ENCODE measurements around the gene ATG7. TPM values are rescaled to one million over a fixed set of nuclear protein-coding genes. Genes with fewer than 3 reads are reported as not detected.

ATG7 gene
- polyA plus RNA-seq, 1 donor (not counting 4 experiments of a cell fraction or from before 2014, with no cell fraction given): 27.9 TPM

- DNase-seq (ENCODE audit: low read depth, low spot score): no peak
- dilution Hi-C loops (cut with MboI; ENCODE audit: extremely low pct_ligation_motif_present, low sequenced_read_pairs): no loop called here
- no peak for TF ChIP-seq CTCF (optimal IDR thresholded peaks at IDR 0.05 in 1 of 3, IDR thresholded peaks at IDR 0.05 in 1 of 3, conservative IDR thresholded peaks at IDR 0.05 in 1 of 3; ENCODE audit: extremely low read depth in 1 of 3, insufficient read depth in 2 of 3, low read length in 3 of 3)
- TF ChIP-seq EZH2 (IDR thresholded peaks at IDR 0.05; ENCODE audit: low read length): no peak
- H3K36me3 ChIP-seq (ENCODE audit: control insufficient read depth in 2 of 2, extremely low read depth in 1 of 2, insufficient read depth in 2 of 2, low read length in 2 of 2): peaks cover 3% of the 10 kb centered on the region in 2 experiments
- no peaks in the 10 kb centered on the region for H3K27me3 ChIP-seq (ENCODE audit: control insufficient read depth, extremely low read depth, insufficient read depth, low read length)
- H2AFZ ChIP-seq (ENCODE audit: control insufficient read depth, low read length): no peak overlapping the region
- H3K4me3 ChIP-seq (ENCODE audit: control insufficient read depth in 2 of 3, extremely low read depth in 1 of 3, insufficient read depth in 2 of 3, low read depth in 1 of 3, low read length in 3 of 3): no peak overlapping the region
- H3K9ac ChIP-seq (ENCODE audit: control insufficient read depth, extremely low read depth, insufficient read depth, low read length): no peak overlapping the region
- no peaks in the 10 kb centered on the region for H3K9me3 ChIP-seq (ENCODE audit: control insufficient read depth, low read depth, low read length)
- peaks cover 59% of the 10 kb centered on the region for H3K79me2 ChIP-seq (ENCODE audit: control insufficient read depth, insufficient read depth, low read length)
- H3K9me1 ChIP-seq (ENCODE audit: control insufficient read depth, extremely low read depth, insufficient read depth, low read length): peaks cover 3% of the 10 kb centered on the region
- FAIRE-seq: no peak
- H4K20me1 ChIP-seq (ENCODE audit: control insufficient read depth, extremely low read depth, insufficient read depth, low read length): no peaks in the 10 kb centered on the region
- H3K27ac ChIP-seq (ENCODE audit: control insufficient read depth, insufficient read depth, low read length): peak overlapping the region; percentile 78
- H3K4me2 ChIP-seq (ENCODE audit: control insufficient read depth, extremely low read depth, insufficient read depth, low read depth, low read length): peak overlapping the region; percentile 84
- H3K4me1 ChIP-seq (ENCODE audit: control insufficient read depth, extremely low read depth, insufficient read depth, low read length): peaks cover 27% of the 10 kb centered on the region
These were observed 329.4 kb downstream of the ATG7 start for GRCh38 chr3:11601446-11602238.

- Histone ChIP-seq H3K36me3 (ENCODE audit: control insufficient read depth in 2 of 2, extremely low read depth in 1 of 2, insufficient read depth in 2 of 2, low read length in 2 of 2) (peaks cover 3% of the 10 kb centered on the region in 2 experiments), H3K4me1 (ENCODE audit: control insufficient read depth, extremely low read depth, insufficient read depth, low read length) (peaks cover 32% of the 10 kb centered on the region), H3K9ac (ENCODE audit: control insufficient read depth, extremely low read depth, insufficient read depth, low read length) (no peak overlapping the region), H4K20me1 (ENCODE audit: control insufficient read depth, extremely low read depth, insufficient read depth, low read length) (no peaks in the 10 kb centered on the region), H3K27me3 (ENCODE audit: control insufficient read depth, extremely low read depth, insufficient read depth, low read length) (no peaks in the 10 kb centered on the region), H3K4me3 (ENCODE audit: control insufficient read depth in 2 of 3, extremely low read depth in 1 of 3, insufficient read depth in 2 of 3, low read depth in 1 of 3, low read length in 3 of 3) (no peak overlapping the region), H3K9me3 (ENCODE audit: control insufficient read depth, low read depth, low read length) (no peaks in the 10 kb centered on the region), H3K4me2 (ENCODE audit: control insufficient read depth, extremely low read depth, insufficient read depth, low read depth, low read length) (no peak overlapping the region), H3K27ac (ENCODE audit: control insufficient read depth, insufficient read depth, low read length) (no peak overlapping the region), H3K9me1 (ENCODE audit: control insufficient read depth, extremely low read depth, insufficient read depth, low read length) (peaks cover 3% of the 10 kb centered on the region), H3K79me2 (ENCODE audit: control insufficient read depth, insufficient read depth, low read length) (peaks cover 59% of the 10 kb centered on the region), H2AFZ (ENCODE audit: control insufficient read depth, low read length) (no peak overlapping the region)
- TF ChIP-seq EZH2 (IDR thresholded peaks at IDR 0.05; ENCODE audit: low read length) (no peak), CTCF (optimal IDR thresholded peaks at IDR 0.05 in 1 of 3, IDR thresholded peaks at IDR 0.05 in 1 of 3, conservative IDR thresholded peaks at IDR 0.05 in 1 of 3; ENCODE audit: extremely low read depth in 1 of 3, insufficient read depth in 2 of 3, low read length in 3 of 3) (no peak)
- DNase-seq (ENCODE audit: low read depth, low spot score): no peak
- dilution Hi-C loops (cut with MboI; ENCODE audit: extremely low pct_ligation_motif_present, low sequenced_read_pairs): no loop called here
- no peak for FAIRE-seq
These were observed 330.1 kb downstream of the ATG7 start for GRCh38 chr3:11602239-11602840.

Data from keratinocyte (primary cell).